GM12874 (cell line): ENCODE results near the gene KNCN.

Experiments
- TF ChIP-seq, protein P1 (sequence below): IDR thresholded peaks from 2 replicates; pipeline ENCODE4 v1.5.1; 2011; ENCODE audit warnings: low read depth, mild to moderate bottlenecking, control low read depth, low read length, moderate library complexity; ENCODE audit not compliant: insufficient read depth

Gene KNCN

GRCh38 chr1:46589529-46589928 is 38.1 kb upstream of the KNCN start:
- TF ChIP-seq, protein P1, sequence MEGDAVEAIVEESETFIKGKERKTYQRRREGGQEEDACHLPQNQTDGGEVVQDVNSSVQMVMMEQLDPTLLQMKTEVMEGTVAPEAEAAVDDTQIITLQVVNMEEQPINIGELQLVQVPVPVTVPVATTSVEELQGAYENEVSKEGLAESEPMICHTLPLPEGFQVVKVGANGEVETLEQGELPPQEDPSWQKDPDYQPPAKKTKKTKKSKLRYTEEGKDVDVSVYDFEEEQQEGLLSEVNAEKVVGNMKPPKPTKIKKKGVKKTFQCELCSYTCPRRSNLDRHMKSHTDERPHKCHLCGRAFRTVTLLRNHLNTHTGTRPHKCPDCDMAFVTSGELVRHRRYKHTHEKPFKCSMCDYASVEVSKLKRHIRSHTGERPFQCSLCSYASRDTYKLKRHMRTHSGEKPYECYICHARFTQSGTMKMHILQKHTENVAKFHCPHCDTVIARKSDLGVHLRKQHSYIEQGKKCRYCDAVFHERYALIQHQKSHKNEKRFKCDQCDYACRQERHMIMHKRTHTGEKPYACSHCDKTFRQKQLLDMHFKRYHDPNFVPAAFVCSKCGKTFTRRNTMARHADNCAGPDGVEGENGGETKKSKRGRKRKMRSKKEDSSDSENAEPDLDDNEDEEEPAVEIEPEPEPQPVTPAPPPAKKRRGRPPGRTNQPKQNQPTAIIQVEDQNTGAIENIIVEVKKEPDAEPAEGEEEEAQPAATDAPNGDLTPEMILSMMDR = no peak

- TF ChIP-seq, protein P1 = no peak
Observed at GRCh38 chr1:46587069-46587468, 35.6 kb upstream of the KNCN start.

DNA sequence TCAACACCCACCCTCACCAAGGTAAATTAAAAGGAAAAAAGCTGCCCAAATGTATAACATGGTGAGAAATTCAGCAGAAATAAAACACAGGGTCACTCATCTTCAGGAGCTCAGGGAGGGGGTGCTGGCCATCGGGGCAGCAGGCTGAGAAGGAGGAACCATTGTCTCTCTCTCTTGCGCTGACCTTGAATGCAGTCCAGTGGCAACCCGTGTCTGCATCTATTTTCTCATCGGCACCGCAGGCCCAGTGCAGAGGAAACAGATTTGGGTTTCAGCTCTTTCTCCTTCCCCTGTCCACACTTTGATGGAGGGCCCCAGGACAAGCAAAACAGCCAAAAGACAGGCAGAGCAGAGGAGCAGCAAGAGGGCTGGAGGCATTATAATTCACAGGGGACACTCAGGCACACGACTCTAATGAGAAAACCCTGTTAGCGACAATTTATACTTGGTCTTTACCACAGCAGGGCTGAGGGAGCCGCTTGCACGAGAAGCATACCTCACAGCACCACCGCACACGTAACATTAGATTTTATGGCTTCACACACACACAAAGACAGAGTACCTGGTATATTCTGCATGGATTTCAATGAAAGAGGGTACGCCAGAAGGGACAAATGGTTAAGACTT is 34.0 kb upstream of the KNCN start:
- TF ChIP-seq, protein P1 = no peak

DNA sequence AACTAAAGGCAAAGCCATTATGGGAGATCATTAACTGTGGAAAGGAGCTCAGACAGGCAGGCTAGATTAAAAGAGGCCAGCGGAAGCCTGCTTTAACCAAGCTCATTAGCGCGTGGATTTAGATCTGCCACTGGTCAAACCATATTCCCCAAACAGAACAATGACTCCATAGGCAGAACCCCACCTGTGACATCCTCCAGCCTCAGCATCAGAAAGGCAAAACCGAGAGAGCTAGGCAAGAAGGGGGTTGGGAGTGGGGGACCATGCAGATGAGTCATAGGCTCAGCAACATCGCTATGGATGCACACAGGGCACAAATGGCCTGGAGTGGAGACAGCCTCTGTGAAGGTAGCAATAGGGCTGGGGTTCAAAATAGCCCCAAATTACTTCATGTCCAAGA is 32.0 kb upstream of the KNCN start:
- TF ChIP-seq, protein P1 = no peak

DNA sequence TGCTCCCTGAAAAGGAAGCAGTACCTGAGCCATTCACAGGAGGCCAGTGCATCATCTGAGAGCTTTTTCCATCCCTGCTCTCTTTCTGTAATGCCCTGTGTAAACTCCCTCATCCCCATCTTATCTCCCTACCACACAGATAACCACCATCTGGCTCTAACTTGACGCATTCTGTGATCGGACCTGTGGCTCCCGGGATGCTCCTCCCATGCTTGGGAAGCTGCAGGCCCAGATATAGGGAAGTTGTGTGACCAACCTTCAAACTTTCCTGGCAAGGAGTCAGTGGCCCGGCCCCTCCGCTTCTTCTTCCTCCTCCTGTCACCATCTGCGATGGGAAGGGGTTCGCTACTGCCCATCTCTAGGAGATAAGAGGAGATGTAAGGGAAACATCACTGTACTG is 31.5 kb upstream of the KNCN start:
- TF ChIP-seq, protein P1 = no peak

- TF ChIP-seq, protein P1 = no peak
Observed at GRCh38 chr1:46581681-46582455, 30.4 kb upstream of the KNCN start.

GRCh38 chr1:46580140-46580903 is 28.9 kb upstream of the KNCN start:
- TF ChIP-seq, protein P1 = no peak
